GM21390 (cell line): Measurements from ENCODE around the gene NFIA.

Source experiments
- ATAC-seq: cut with Tn5 transposase; IDR thresholded peaks from one replicate; pipeline ENCODE4 v1.9.1; 2021; ENCODE audit not compliant: unreplicated experiment

Gene NFIA

DNA sequence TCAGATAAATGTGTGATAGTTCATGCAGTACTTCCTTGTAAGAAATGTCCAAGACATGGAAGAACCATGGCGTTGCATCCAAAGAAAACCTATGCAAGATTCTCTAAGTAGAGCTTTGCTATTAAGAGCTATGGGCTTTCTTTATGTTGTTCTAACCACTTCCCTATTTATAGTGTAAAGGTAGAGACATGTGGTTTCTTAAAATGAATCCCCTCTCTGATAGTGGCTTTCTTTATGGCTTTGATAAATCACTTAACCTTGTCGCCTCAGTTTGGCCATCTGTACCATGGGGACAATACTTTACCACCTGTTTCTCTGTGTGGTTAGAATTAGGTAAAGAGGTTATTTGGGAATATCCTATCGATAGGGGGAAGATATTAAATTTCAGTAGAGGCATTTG, 305.5 kb downstream of the NFIA start:
- peak; percentile 66 for ATAC-seq

DNA sequence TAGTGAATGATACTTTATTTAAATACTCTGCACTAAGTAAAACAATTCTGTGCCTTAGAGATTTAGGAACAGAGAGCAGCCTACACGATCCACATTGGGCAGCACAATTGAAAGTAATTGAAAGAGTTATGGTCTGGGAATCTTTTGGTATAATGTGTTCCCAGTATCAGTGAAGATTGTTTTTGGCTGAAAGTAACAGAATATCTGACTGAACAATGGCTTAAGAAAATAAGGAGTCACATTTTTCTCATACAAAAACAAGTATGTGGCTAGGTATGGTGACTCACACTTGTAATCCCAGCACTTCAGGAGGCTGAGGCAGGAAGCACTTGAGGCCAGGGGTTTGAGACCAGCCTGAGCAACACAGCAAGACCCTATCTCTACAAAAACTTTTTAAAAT, 306.2 kb downstream of the NFIA start:
- no peak for ATAC-seq

DNA sequence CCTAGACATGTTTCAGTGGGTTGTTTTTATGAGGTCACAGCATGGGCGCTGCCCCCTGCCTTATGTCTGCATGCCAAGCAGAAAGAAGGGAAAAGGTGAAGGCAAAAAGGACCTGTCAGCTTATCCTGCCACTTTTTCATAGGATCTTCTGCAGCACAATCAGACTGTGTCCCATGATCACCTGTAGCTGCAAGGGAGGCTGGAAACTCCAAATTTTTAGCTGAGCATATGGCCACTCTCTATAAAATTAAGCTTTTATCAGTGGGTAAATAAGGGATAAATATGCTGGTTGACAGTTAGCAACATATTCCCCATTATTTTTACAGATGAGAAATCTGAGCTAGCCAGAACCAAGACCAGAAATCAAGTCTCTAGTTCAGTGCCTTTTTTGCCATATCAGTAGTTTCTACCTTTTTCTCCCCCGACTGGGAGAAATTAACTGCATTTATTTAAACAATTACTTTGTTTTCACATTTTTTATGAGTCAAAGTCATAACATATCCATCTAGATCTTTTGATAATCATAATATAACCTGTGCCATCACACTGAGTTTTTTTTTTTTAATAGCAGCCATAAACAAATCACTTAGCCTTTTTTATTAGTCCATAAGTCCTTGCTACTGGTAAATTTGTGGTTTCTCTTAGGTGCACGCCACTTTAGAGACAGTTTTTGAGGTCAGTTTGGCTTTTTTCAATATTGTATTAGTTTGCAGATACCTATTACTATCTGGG, 307.0 kb downstream of the NFIA start:
- ATAC-seq, result no peak

DNA sequence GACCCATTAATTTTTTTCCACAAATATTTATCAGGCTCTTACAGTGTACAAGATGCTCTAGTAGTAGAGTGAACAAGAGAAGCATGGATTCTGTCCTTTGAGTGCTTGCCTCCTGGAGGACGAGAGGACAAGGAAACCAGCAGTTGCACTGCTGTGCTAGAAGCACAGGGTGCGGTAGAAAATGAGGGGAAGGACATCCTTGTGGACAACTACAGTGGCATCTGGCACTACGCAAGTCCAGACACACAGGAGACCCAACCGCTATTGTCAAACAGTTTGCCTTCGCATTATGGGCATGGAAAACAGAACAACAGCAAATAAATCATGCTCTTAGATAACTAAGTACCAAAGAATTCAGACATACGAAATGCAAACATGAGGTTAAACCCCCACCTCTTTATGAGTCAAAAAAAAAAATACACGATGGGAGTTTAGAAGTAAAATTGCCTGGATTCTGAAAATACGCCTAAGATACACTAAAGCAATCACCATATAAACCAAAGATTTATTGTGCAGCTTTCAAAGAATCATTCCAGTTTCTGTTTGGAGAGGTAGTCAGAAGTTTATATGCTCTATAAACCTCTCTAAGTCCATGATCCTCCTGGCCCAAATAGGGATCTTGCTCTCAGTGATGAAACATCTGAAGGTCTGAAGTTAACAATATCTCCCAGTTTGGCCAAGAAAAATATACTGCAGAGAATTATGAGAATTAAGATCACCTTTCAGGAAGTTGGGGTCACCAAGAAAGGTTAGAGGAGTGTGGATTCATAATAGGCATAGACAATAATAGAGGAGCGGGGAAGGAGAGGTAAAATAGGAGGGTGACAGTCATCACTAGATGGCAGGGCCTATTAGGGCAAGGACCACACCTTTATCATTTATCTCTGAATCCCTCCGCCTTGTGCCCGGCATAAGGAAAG, 307.8 kb downstream of the NFIA start:
- ATAC-seq, result no peak

DNA sequence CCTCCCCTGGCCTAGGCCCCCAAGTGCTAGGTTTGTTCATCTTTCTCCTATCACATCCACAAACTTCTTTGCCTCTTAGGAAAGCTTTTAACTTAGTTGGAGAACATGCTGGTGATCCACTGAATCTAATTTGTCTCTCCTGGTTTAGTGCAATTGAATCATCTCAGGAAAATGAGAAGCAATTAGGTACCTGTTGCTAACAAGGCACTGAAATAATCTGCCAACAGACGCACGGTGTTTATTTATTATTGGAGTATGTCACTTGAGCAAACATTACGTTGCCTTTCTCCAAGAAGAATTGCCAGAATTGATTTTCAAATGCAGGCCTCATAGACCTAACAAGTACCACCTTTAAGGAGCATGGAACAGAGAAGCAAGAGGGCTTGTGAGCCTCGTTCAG, 309.4 kb downstream of the NFIA start:
- ATAC-seq, result no peak

DNA sequence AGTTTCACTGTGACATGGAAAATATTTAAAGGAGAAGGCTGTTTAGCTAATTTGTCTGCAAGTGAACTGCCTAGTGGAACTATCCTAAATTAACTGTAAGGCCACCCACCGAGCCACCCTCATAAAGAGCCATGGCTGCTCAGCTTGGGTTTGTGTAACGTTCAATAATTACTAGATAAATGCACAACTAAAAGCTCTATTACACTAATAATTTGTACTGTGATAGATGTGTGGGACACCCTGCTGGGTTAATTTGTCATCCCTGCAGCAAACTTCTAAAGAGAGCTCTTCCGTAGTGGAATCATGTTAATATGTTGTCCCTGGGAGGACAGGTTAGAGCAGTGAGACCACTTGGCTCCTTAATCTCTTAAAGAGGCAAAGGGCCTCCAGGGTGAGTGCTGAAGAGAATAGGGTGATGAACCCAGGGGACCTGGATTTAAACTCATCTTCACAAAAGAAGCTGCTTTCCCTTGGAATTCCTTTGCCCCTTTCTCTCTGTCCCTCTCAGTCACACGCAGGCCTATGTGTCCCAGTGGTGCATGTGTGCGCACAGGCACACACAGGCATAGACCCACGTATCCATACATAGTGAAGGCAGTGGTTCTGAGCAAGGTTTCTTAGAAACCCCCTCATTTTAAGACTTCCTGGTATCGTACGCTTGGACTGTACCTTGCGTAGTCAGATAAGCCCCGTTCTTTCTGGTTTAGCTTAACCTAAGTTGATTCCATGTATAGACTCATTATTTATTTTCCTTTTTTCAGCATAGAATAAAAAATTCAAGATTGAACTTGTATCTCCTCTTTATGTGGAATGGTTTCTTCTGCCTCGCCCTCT, 310.3 kb downstream of the NFIA start:
- no peak for ATAC-seq

DNA sequence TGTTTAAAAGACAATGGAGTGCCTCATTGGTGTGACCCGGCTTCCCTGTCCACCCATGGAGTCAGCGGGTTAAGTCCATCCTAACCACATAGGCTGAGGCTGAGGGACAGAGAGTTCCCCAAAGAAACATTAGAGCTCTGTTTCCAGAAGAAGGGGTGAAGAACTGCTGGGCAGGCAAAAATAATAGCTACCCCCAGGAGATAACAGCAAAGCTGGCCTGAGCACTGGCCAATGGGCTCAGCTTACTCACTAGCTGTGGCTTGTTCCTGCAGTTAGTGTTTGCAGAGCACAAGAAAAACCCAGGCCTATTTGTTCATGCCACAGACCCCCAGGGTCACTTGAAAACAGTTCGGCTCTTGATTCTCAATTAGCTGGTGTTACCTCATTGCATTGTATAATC, 311.2 kb downstream of the NFIA start:
- no peak for ATAC-seq

DNA sequence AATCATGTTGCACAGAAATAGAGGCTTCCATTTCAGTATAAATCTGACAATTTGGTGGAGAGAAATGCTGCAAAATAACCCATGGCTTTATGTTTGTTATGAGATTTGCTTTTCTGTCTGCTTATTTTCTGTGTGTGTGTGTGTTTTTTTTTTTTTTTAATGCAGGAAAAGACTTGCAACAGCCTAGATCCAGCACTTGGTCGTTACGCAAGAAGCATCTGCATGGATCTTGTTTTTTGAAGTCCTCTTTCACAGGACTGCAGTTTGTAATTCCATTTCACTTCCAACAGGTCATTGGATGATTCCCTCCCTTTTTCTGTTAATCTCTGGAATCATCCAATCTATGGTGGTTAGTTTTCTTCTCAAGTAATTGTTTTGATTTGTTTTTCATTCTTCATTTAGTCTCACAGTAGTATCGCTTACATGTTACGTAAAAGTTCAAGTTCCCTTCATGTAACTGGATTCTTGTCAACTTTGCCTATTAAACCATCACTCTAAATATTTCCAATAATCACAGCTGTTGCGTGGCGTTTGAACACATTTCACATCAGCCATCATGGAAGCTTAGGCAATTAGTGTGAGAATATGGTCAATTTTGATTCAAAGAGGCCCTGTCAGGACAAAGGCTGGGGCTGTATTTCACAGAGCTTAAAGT, 312.9 kb downstream of the NFIA start:
- no peak for ATAC-seq

DNA sequence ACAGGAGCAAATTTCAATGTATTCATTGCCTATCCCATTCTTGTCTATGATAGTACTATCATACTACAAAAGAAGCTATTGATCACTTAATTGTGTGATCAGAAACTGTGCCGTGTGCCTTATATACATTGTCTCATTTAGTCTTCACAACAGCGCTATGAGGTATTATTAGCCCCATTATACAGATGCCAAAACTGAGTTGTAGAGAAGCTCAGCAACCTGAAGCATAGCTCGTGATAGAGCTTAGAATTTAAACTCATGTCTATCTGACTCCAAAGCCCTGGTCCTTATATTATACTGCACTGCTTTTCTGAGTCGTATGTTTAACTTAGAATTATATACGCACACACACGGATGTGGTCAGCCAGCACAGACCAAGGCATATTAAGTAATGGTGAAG, 315.1 kb downstream of the NFIA start:
- ATAC-seq, result no peak

DNA sequence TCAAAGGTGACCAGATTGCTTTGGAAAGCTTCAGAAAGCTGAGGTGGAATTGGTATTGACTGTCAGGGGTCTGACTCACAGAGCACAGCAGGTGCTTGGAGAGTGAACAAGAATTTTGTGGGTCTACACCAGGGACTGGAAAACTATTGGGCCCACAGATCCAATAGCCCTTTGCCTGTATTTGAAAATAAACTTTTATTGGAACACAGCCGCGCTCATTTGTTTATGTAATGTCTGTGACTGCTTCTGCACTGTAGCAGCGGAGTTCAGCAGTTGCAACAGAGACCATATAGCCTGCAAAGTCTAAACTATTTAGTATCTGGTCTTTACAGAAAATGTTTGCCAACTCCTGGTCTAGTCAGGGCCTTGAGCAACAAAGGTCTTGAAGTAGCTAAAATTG, 315.6 kb downstream of the NFIA start:
- ATAC-seq, result no peak

DNA sequence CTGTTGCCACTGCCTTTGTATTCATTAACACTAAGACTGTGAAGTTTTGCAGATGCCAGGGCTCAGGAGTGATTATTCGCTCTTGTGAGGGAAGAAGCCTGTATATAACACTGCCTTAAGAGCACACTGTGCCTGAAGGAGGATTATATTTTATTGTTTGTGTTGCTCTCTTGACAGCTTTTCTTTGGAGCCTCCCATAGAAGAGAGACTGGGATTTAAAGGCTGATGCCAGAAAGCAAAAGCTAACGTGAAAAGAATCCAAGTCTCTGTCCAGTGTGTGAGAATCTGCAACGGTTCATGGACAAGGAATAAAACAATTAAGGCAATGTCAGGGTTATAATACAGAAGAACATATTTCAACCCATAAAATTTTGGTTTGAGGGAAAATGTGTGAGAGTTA, 316.8 kb downstream of the NFIA start:
- ATAC-seq, result no peak

DNA sequence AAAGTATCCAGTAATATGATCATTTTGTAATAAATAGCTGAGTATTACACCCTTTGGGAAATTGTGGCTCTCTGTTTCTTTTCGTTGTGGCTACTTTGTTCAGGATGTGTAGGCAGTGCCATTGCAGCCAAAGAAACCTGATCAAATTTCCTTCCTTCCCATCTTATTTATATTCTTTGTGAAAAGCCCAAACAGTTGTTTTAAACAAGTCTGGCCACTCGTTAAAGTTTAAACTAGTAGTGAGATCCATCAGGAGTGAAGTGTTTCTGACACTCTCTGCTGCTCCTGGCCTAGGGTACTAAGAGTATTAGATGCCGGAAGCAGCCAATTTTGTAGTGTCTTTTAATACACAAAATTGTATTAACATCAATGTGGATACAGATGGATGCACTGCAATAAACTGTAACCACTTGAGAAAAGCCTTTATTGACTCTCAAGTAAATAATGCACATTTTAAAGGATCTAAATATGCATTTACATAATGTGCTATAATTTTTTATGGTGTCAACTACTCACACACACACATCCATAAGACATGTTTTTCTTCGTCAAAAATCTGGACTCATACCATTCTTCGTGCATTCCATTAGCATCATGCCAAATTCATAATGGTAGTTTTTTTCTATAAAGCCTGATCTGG, 317.9 kb downstream of the NFIA start:
- ATAC-seq, result no peak

DNA sequence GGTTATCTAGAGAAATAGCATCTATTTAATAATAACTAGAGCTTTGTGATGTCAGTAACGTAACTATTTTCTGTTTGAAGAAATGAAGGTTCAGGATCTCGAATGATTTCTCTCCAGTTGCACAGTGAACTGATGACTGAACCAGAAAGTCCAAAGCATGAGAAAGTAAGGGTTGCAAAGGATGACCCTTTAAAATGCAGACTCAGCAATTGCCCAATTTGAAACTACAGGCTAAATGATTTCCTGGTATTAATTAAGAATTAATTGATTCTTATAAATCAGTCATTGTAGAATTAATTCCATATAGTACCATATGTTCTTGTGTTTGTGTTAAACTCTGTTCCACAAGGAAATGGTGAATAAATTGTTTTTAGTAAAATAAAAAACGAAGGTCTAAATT, 318.6 kb downstream of the NFIA start:
- no peak for ATAC-seq

DNA sequence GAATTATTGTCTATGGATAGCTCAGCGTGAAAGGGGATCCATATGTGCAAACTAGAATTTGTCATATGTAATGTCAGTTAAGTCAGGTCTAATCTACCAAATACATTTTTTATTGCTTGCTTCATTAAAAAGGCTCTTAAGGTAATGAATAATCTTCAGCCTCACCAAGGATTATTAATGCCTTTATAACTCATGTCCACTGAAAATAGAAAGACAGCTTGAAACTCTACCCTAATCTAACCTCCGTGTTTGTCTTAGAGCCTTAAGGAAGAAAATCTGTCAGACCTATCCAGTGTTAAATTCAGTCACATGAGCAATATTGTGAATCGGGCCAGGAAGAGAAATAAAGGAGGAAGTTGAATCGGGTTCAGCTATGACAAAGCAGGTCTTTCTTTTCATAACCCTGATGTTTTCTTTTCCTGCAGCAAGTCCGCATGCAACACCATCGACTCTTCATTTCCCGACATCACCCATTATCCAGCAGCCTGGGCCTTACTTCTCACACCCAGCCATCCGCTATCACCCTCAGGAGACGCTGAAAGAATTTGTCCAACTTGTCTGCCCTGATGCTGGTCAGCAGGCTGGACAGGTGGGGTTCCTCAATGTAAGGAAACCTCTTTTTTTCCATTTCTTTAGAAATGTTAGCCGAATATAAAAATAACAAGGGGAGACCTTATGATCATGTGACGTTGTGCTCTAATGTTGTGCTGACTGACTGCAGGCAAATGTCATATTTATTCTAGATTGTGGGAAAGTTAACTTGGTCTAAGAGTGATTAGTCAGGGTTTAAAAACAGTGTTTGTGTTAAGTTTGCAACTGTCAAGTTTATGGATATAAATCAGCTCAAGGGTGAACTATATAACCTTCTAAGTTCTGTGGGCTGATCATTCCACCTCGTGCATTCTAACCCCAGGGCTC, 321.6 kb downstream of the NFIA start:
- no peak for ATAC-seq

DNA sequence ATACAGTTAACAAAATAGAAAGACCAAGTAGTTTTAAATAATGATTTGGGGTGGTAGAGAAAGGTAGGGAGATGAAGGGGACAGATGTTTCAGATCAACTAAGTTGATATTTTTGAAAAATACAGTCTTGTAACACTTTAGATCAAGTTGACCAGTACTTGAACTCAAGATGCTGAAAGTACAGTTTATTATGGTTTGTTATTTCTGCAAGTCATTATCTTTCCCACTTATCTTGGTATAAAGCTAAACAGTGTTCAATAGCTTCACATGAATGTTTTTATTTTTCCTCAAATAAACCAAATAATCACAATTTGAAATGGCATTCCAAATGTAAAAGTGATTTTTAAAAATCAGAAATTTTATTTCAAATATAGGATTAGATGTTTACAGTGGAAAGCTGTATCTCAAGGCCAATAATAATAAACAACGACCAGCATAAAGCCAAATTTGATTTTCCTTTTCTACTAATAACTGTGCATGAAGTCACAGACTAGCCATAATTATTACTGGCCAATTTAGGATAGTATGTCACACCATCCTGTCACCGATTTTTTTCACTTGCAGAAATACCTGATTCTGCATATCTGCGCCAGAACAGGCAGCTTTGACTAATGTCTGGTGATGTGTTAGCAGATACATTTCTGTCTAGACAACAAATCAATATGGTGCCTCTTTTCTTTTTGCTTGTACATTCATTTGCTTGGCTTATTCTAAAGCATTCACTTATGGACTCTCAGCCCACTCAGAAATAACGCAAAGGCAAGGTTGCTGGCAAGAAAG, 322.4 kb downstream of the NFIA start:
- no peak for ATAC-seq

DNA sequence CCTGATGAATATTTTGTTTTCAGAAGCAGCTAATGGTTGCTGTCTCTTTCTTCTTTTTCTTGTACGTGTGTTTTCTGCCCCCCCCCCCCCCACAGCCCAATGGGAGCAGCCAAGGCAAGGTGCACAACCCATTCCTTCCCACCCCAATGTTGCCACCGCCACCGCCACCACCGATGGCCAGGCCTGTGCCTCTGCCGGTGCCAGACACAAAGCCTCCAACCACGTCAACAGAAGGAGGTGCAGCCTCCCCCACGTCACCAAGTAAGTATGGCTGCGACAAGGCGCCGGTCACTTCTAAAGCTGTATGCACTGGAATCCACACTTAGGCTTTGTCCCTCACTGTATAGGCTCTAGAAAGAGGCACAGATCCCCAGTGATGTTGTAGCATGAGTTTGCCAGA, 324.1 kb downstream of the NFIA start:
- no peak for ATAC-seq

DNA sequence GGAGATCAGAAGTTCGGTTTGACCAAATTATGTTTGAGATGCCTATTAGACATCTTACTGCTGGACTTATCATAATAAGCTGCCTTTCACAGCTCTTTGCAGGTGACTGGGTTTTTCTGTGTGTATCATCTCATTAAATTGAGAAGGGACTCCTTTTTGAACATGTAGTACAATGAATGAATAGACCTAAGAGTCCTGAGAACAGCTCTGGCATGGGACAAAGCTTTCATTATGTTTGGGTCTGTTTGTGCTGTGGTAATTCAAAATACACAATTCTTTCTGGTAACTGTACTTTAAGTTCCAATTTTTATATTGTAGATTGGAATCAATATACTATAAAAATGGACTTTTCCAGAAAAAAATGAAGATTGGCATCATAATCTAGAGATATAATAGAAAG, 330.2 kb downstream of the NFIA start:
- no peak for ATAC-seq

DNA sequence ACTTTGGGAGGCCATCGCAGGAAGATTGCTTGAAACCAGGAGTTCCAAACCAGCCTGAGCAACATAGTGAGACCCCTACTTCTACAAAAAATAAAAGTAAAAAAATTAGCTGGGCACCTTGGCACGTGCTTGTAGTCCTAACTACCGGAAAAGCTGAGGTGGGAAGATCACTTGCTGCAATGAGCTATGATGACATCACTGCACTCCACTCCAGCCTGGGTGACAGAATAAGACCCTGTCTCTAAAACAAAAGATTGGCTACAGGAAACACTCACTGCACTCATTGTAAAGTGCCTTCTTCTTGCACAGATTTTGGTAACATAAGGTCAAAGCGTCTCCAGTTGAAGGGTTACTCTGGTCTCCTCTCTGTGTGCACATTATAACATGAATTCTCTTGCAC, 336.8 kb downstream of the NFIA start:
- ATAC-seq, result no peak

DNA sequence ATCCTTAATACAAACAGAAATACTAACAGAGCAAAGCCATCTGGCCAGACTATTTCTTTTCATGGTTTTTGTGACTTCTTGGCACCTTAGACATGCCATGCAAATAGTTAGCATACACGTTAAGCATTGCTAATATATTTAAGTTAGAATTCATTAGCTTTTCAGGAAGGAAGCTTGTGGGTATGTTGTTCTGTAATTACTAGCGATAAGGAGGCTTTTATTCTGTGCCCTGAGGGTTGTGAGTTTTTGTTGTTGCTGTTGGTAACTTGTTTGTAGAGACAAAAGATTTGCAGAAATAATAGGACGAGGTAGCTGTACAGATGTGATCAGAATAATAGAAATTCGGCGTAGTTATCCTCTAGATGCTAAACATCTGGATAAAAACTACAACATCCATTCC, 337.3 kb downstream of the NFIA start:
- no peak for ATAC-seq
